GM19193 (cell line): ENCODE results near the gene TBCA.

Source experiments
- POLR2A ChIP-seq: IDR thresholded peaks from 4 replicates; pipeline ENCODE4 v1.6.1; 2011; ENCODE audit not compliant: insufficient read depth, insufficient read length; ENCODE audit errors: extremely low read depth

The TBCA gene

GRCh38 chr5:77777281-77777892 lies 1.2 kb upstream of the TBCA start:
- TF ChIP-seq POLR2A: no peak

GRCh38 chr5:77776554-77777206 lies 541 bp upstream of the TBCA start:
- TF ChIP-seq POLR2A: no peak

- no peak for TF ChIP-seq POLR2A
These were observed 954 bp downstream of the TBCA start for GRCh38 chr5:77774981-77775789.

GRCh38 chr5:77773734-77774280 lies 2.3 kb downstream of the TBCA start:
- TF ChIP-seq POLR2A: no peak

- no peak for TF ChIP-seq POLR2A
These were observed 3.4 kb downstream of the TBCA start for GRCh38 chr5:77772729-77773128.

- no peak for TF ChIP-seq POLR2A
These were observed 4.7 kb downstream of the TBCA start for GRCh38 chr5:77771452-77771851.

- no peak for TF ChIP-seq POLR2A
These were observed 5.7 kb downstream of the TBCA start for GRCh38 chr5:77770293-77771005.

GRCh38 chr5:77768978-77769377 lies 7.2 kb downstream of the TBCA start:
- TF ChIP-seq POLR2A: no peak

GRCh38 chr5:77767301-77767700 lies 8.8 kb downstream of the TBCA start:
- TF ChIP-seq POLR2A: no peak

GRCh38 chr5:77761606-77762005 lies 14.5 kb downstream of the TBCA start:
- no peak for TF ChIP-seq POLR2A

- no peak for TF ChIP-seq POLR2A
These were observed 17.8 kb downstream of the TBCA start for GRCh38 chr5:77758141-77758938.

- no peak for TF ChIP-seq POLR2A
These were observed 24.7 kb downstream of the TBCA start for GRCh38 chr5:77751328-77752023.

- TF ChIP-seq POLR2A: no peak
These were observed 28.0 kb downstream of the TBCA start for GRCh38 chr5:77748160-77748559.
